GM12878 (cell line): Measurements from ENCODE around the gene CXXC5. TPM values are rescaled to one million over a fixed set of nuclear protein-coding genes. Genes with fewer than 3 reads are reported as not detected.

Experiments
- ATAC-seq: fragments of 200-7000 bp; cut with Tn5 transposase; 3 replicates; pipeline ENCODE4 v1.9.1; 2020; ENCODE audit warnings: mild to moderate bottlenecking, moderate library complexity
- BruUV-seq: library from RNA; stranded (reverse); fragments of 400-500 nt; replicated peaks from 2 replicates; lab custom pipeline; 2021; lab: Mats Ljungman, UMichigan
- CTCF ChIA-PET: fragments of 300-600 bp; sonication (Branson Sonifier 250); formaldehyde crosslinking; extraction: SDS; loops from one replicate; lab custom pipeline; 2021; ENCODE audit warnings: inconsistent platforms; lab: Yijun Ruan, JAX
- POLR2A ChIA-PET: fragments of 350-600 bp; formaldehyde crosslinking; extraction: SDS; loops from one replicate; lab custom pipeline; 2021; ENCODE audit warnings: inconsistent platforms; lab: Charles Lee
- RAD21 ChIA-PET: fragments of 300-600 bp; sonication (Branson Sonifier 250); formaldehyde crosslinking; loops from one replicate; lab custom pipeline; 2023; ENCODE audit warnings: antibody characterized with exemption; ENCODE audit not compliant: unreplicated experiment; lab: Charles Lee
- SMC1A ChIA-PET: fragments of 300-600 bp; sonication (Branson Sonifier 250); formaldehyde crosslinking; loops from one replicate; lab custom pipeline; 2023; ENCODE audit not compliant: unreplicated experiment, uncharacterized antibody; lab: Charles Lee
- DNase-seq: peaks from one replicate; pipeline ENCODE4 v3.0.0-alpha.2; 2011; ENCODE audit warnings: low read depth, low spot score
- FAIRE-seq: peaks from 3 replicates; lab custom pipeline; 2011; peaks lifted over from hg19 to GRCh38; lab: Jason Lieb, UNC
- H2AFZ ChIP-seq: 2 replicates; pipeline ENCODE4 v1.6.0; 2011; ENCODE audit warnings: low read depth, low read length, control low read depth; ENCODE audit not compliant: control insufficient read depth
- H3K27ac ChIP-seq: 2 replicates; pipeline ENCODE4 v1.5.1; 2011; ENCODE audit warnings: control low read depth; ENCODE audit not compliant: control insufficient read depth, insufficient read depth
- H3K27me3 ChIP-seq, 2 experiments: replicated peaks in 1 of 2; 2 replicates each; pipeline versions ENCODE4 v1.6.0 to v1.6.1; 2011; ENCODE audit warnings: low read length in 1 of 2; ENCODE audit not compliant: control insufficient read depth in 2 of 2, insufficient read depth in 2 of 2
- H3K36me3 ChIP-seq, 2 experiments: 2 replicates each; pipeline ENCODE4 v1.5.1; 2011; ENCODE audit warnings: low read length in 1 of 2; ENCODE audit not compliant: control insufficient read depth in 2 of 2, insufficient read depth in 2 of 2
- H3K4me1 ChIP-seq: 2 replicates; pipeline ENCODE4 v1.6.1; 2011; ENCODE audit warnings: mild to moderate bottlenecking, low read length, moderate library complexity, mixed read lengths; ENCODE audit not compliant: control insufficient read depth, insufficient read depth
- H3K4me2 ChIP-seq: 2 replicates; pipeline ENCODE4 v1.6.0; 2011; ENCODE audit warnings: control low read depth; ENCODE audit not compliant: control insufficient read depth, insufficient read depth
- H3K4me3 ChIP-seq: fragments of 200-600 bp; sonication (generic); 2 replicates; pipeline ENCODE4 v1.5.1; 2016
- H3K79me2 ChIP-seq: 2 replicates; pipeline ENCODE4 v1.6.0; 2011; ENCODE audit warnings: low read length; ENCODE audit not compliant: control insufficient read depth, insufficient read depth
- H3K9ac ChIP-seq: 2 replicates; pipeline ENCODE4 v1.8.0; 2011; ENCODE audit warnings: low read length, control low read depth, mixed read lengths; ENCODE audit not compliant: control insufficient read depth, insufficient read depth
- H3K9me3 ChIP-seq: replicated peaks from 3 replicates; pipeline ENCODE4 v1.5.1; 2011; ENCODE audit warnings: mild to moderate bottlenecking, low read length; ENCODE audit not compliant: control insufficient read depth, insufficient read depth
- H4K20me1 ChIP-seq: 2 replicates; pipeline ENCODE4 v1.6.0; 2011; ENCODE audit not compliant: control insufficient read depth, insufficient read depth
- ATF2 ChIP-seq: IDR thresholded peaks from 2 replicates; pipeline ENCODE4 v1.6.1; 2012; ENCODE audit warnings: low read length, inconsistent platforms
- ATF3 ChIP-seq: IDR thresholded peaks from 2 replicates; pipeline ENCODE4 v1.6.1; 2011; ENCODE audit warnings: low read depth, mild to moderate bottlenecking, low read length, moderate library complexity, borderline replicate concordance; ENCODE audit errors: extremely low read depth
- CBFB ChIP-seq: IDR thresholded peaks from 2 replicates; pipeline ENCODE4 v1.6.1; 2016; ENCODE audit warnings: antibody characterized with exemption, low read depth
- HDAC6 ChIP-seq: fragments of 200-600 bp; sonication (generic); IDR thresholded peaks from one replicate; pipeline ENCODE4 v1.8.0; 2017; ENCODE audit warnings: antibody characterized with exemption; ENCODE audit not compliant: unreplicated experiment
- IRF5 ChIP-seq: fragments of 450-650 bp; IDR thresholded peaks from 2 replicates; pipeline ENCODE4 v1.6.1; 2017; ENCODE audit warnings: borderline replicate concordance
- JUND ChIP-seq: IDR thresholded peaks from 2 replicates; pipeline ENCODE4 v1.6.1; 2012; ENCODE audit warnings: low read depth, mild to moderate bottlenecking, low read length, improper control_type of control experiment, moderate library complexity
- KLF5 ChIP-seq: fragments of 450-650 bp; IDR thresholded peaks from 2 replicates; pipeline ENCODE4 v1.6.1; 2014; ENCODE audit warnings: mild to moderate bottlenecking; ENCODE audit not compliant: partially characterized antibody
- MEF2B ChIP-seq: fragments of 450-650 bp; IDR thresholded peaks from 2 replicates; pipeline ENCODE4 v1.6.1; 2018; ENCODE audit warnings: mild to moderate bottlenecking, moderate library complexity; ENCODE audit not compliant: partially characterized antibody, poor library complexity, severe bottlenecking
- MTA3 ChIP-seq: IDR thresholded peaks from 2 replicates; pipeline ENCODE4 v1.6.1; 2012; ENCODE audit warnings: low read length, inconsistent platforms, borderline replicate concordance
- NFYA ChIP-seq: IDR thresholded peaks from 2 replicates; pipeline ENCODE4 v1.6.1; 2011; ENCODE audit warnings: low read depth, mild to moderate bottlenecking, low read length, improper control_type of control experiment, borderline replicate concordance
- PAX5 ChIP-seq: IDR thresholded peaks from 2 replicates; pipeline ENCODE4 v1.6.1; 2011; ENCODE audit warnings: low read depth, low read length, borderline replicate concordance
- PBX3 ChIP-seq: IDR thresholded peaks from 2 replicates; pipeline ENCODE4 v1.6.1; 2011; ENCODE audit warnings: mild to moderate bottlenecking, low read depth, low read length, moderate library complexity; ENCODE audit not compliant: insufficient replicate concordance
- POU2F2 ChIP-seq: IDR thresholded peaks from 3 replicates; pipeline ENCODE4 v1.6.1; 2011; ENCODE audit warnings: low read depth, mild to moderate bottlenecking, low read length, borderline replicate concordance
- RBBP5 ChIP-seq: fragments of 200-600 bp; sonication (generic); conservative IDR thresholded peaks from 2 replicates; pipeline ENCODE4 v1.6.1; 2016
- RCOR1 ChIP-seq: conservative IDR thresholded peaks from 2 replicates; pipeline ENCODE4 v1.6.1; 2012; ENCODE audit warnings: low read depth, low read length, improper control_type of control experiment
- SREBF2 ChIP-seq: IDR thresholded peaks from 2 replicates; pipeline ENCODE4 v1.6.1; 2012; ENCODE audit warnings: mild to moderate bottlenecking, low read length
- TBL1XR1 ChIP-seq: IDR thresholded peaks from 2 replicates; pipeline ENCODE4 v1.6.1; 2012; ENCODE audit warnings: low read depth, low read length, improper control_type of control experiment
- TCF12 ChIP-seq: IDR thresholded peaks from 2 replicates; pipeline ENCODE4 v1.6.1; 2011; ENCODE audit warnings: low read depth, mild to moderate bottlenecking, low read length
- TCF3 ChIP-seq: IDR thresholded peaks from 2 replicates; pipeline ENCODE4 v1.6.1; 2012; ENCODE audit warnings: low read depth, mild to moderate bottlenecking, low read length, borderline replicate concordance; ENCODE audit not compliant: insufficient read depth
- WRNIP1 ChIP-seq: IDR thresholded peaks from 2 replicates; pipeline ENCODE4 v1.6.1; 2011; ENCODE audit warnings: low read depth, low read length, improper control_type of control experiment, borderline replicate concordance
- ZBED1 ChIP-seq: IDR thresholded peaks from 2 replicates; pipeline ENCODE4 v1.6.1; 2016; ENCODE audit warnings: borderline replicate concordance
- ZZZ3 ChIP-seq: IDR thresholded peaks from 2 replicates; pipeline ENCODE4 v1.6.1; 2011; ENCODE audit warnings: low read depth; ENCODE audit not compliant: control insufficient read depth, insufficient read length
- WGBS: methylation state at CpG from one replicate; pipeline ENCODE4 v1.1.6; 2016; ENCODE audit warnings: low lambda C conversion rate; ENCODE audit not compliant: insufficient replicate concordance, insufficient coverage; ENCODE audit errors: missing lambda C conversion rate; 5-methylcytosine and 5-hydroxymethylcytosine counted together
- in situ Hi-C: fragments of 300-500 bp; cut with MboI; formaldehyde crosslinking; loops from 9 replicates; pipeline ENCODE4 v1.14.3; 2018; ENCODE audit warnings: mixed read lengths
- intact Hi-C: fragments of 100-400 bp; cut with micrococcal nuclease; formaldehyde crosslinking; loops from one replicate; pipeline ENCODE4 v1.14.2; 2022; ENCODE audit not compliant: unreplicated experiment
- polyA plus RNA-seq, 11 experiments: library from polyadenylated mRNA; depleted of rRNA in 4 of 11; unstranded in 6 of 11; stranded (reverse) in 5 of 11; fragments of >200 nt; fragmentation: Nextera tagmentation in 4 of 11; fragmentation: Illumina TruSeq in 1 of 11; extraction: Ambion mirVana in 4 of 11; extraction: Trizol in 1 of 11; gene quantifications; 1 replicate in 1 of 11; 2 replicates in 10 of 11; pipeline versions ENCODE4 v1.2.1 to v1.2.3, GENCODE V29; 2011 to 2016; ENCODE audit warnings: inconsistent platforms in 2 of 11, missing spikeins in 2 of 11, low read depth in 1 of 11
- total RNA-seq, 4 experiments: library from RNA; depleted of rRNA in 3 of 4; stranded (reverse); fragments of >200 nt in 3 of 4; fragmentation: Illumina TruSeq in 1 of 4; extraction: Trizol in 1 of 4; gene quantifications; 2 replicates each; pipeline versions ENCODE4 v1.2.1 to v1.2.3, GENCODE V29; 2013 to 2021

The CXXC5 gene
- total and polyA plus RNA-seq, 10 of the 15 experiments (the other 5 are each of a cell fraction or from before 2014, with no cell fraction given) = 1.8 to 90.8 (median 40.7) TPM

GRCh38 chr5:139667730-139668063 lies 19.5 kb downstream of the CXXC5 start:
- WGBS = 7% methylated on average over 5 of the region's 5 CpGs
- SMC1A ChIA-PET = interaction anchor here (0.9 to 13.6 kb wide), 7 partner anchors 8 to 102 kb away, joined by 3 to 151 read pairs (median 9); partner anchors contain the start of gene CXXC5
- peaks cover 76% of the 10 kb centered on the region for H3K4me1 ChIP-seq
- TF ChIP-seq SREBF2 (no peak), JUND (no peak), ZZZ3 (no peak), CBFB (no peak), NFYA (no peak), MEF2B (peak; percentile 5), POU2F2 (no peak; the same call in 2 of the 3 replicates), ATF3 (0 out of 2 replicates have a peak, but pooled peaks have one; percentile 4), HDAC6 (no peak), MTA3 (no peak), TCF3 (0 out of 2 replicates have a peak, but pooled peaks have one; percentile 36), TCF12 (0 out of 2 replicates have a peak, but pooled peaks have one; percentile 37), ZBED1 (no peak), PAX5 (no peak), ATF2 (no peak), PBX3 (no peak), KLF5 (no peak), IRF5 (no peak), TBL1XR1 (no peak), RBBP5 (no peak), WRNIP1 (no peak), RCOR1 (no peak)

More at GRCh38 chr5:139667730-139668063, 19.5 kb downstream of the CXXC5 start:
- Histone ChIP-seq H3K27me3 (no peaks in the 10 kb centered on the region), H3K9ac (peak overlapping the region; percentile 93), H3K9me3 (no peaks in the 10 kb centered on the region), H4K20me1 (peaks cover 4% of the 10 kb centered on the region; the same call in 1 of the 2 replicates), H2AFZ (no peak overlapping the region), H3K4me3 (peak overlapping the region; percentile 84; the same call in 1 of the 2 replicates), H3K36me3 (peaks cover 3 to 17% of the 10 kb centered on the region in 2 experiments; a peak in 2 of 4 replicates), H3K79me2 (peaks cover 98% of the 10 kb centered on the region), H3K27ac (peak overlapping the region; percentile 99), H3K4me2 (peak overlapping the region; percentile 92)
- intact Hi-C loops (no loop called here), in situ Hi-C loops (no loop called here)
- DNase-seq = no peak
- no peak for FAIRE-seq
- BruUV-seq = no TSS peak
- CTCF ChIA-PET = interaction anchor here (1.0 to 13.8 kb wide), 7 partner anchors 9 to 105 kb away, joined by 3 to 186 read pairs (median 6); no protein-coding TSS in a partner anchor
- POLR2A ChIA-PET = interaction anchor here (1.2 to 16.9 kb wide), 6 partner anchors 9 to 78 kb away, joined by 4 to 163 read pairs (median 17); partner anchors contain the start of gene CXXC5
- RAD21 ChIA-PET = interaction anchor here (0.7 to 14.6 kb wide), 7 partner anchors 8 to 88 kb away, joined by 3 to 186 read pairs (median 43); partner anchors contain the start of gene CXXC5
- no peak for ATAC-seq
